ENCODE results near the gene GPR135.

GRCh38 chr14:59510001-59510400 lies 44.8 kb upstream of the GPR135 start:
- TF ChIP-seq PATZ1 (CRISPR knock-in tag; IDR thresholded peaks at IDR 0.05; ENCODE audit: borderline replicate concordance) (no peak), OSR1 (CRISPR knock-in tag; IDR thresholded peaks at IDR 0.05) (no peak), ISL1 (CRISPR knock-in tag; IDR thresholded peaks at IDR 0.05) (no peak), ZFP30 (CRISPR knock-in tag; IDR thresholded peaks at IDR 0.05) (no peak), CSDC2 (CRISPR knock-in tag; IDR thresholded peaks at IDR 0.05) (no peak), ZNF70 (CRISPR knock-in tag; IDR thresholded peaks at IDR 0.05) (no peak), ESRRG (CRISPR knock-in tag; IDR thresholded peaks at IDR 0.05) (no peak), GLIS3 (CRISPR knock-in tag; IDR thresholded peaks at IDR 0.05) (no peak), RARB (CRISPR knock-in tag; IDR thresholded peaks at IDR 0.05) (no peak), TCF4 (CRISPR knock-in tag; IDR thresholded peaks at IDR 0.05; ENCODE audit: borderline replicate concordance) (no peak), TSHZ2 (CRISPR knock-in tag; IDR thresholded peaks at IDR 0.05) (no peak), BACH2 (CRISPR knock-in tag; IDR thresholded peaks at IDR 0.05; ENCODE audit: borderline replicate concordance) (no peak), TOX (CRISPR knock-in tag; IDR thresholded peaks at IDR 0.05; ENCODE audit: borderline replicate concordance) (no peak), ZNF8 (CRISPR knock-in tag; IDR thresholded peaks at IDR 0.05) (no peak)

Measured in SK-N-SH treated with all-trans-retinoic acid at 6 μM for 48 hours (cell line).